IPS-15b (cell line): ENCODE measurements around the gene RGS14.

Experiments
- H3K27me3 ChIP-seq: one replicate; pipeline ENCODE4 v1.6.1; 2013; ENCODE audit warnings: low read length; ENCODE audit not compliant: control insufficient read depth, insufficient read depth
- H3K36me3 ChIP-seq: one replicate; pipeline ENCODE4 v1.6.1; 2013; ENCODE audit warnings: low read length; ENCODE audit not compliant: control insufficient read depth, insufficient read depth
- H3K4me1 ChIP-seq: one replicate; pipeline ENCODE4 v1.6.1; 2013; ENCODE audit warnings: mild to moderate bottlenecking, low read length; ENCODE audit not compliant: control insufficient read depth, insufficient read depth
- H3K4me3 ChIP-seq: one replicate; pipeline ENCODE4 v1.5.1; 2013; ENCODE audit warnings: low read depth, low read length
- H3K9ac ChIP-seq: one replicate; pipeline ENCODE4 v1.6.1; 2013; ENCODE audit warnings: low read depth, mild to moderate bottlenecking, low read length
- H3K9me3 ChIP-seq: one replicate; pipeline ENCODE4 v1.6.1; 2013; ENCODE audit warnings: mild to moderate bottlenecking, low read length; ENCODE audit not compliant: control insufficient read depth, insufficient read depth

Gene RGS14

DNA sequence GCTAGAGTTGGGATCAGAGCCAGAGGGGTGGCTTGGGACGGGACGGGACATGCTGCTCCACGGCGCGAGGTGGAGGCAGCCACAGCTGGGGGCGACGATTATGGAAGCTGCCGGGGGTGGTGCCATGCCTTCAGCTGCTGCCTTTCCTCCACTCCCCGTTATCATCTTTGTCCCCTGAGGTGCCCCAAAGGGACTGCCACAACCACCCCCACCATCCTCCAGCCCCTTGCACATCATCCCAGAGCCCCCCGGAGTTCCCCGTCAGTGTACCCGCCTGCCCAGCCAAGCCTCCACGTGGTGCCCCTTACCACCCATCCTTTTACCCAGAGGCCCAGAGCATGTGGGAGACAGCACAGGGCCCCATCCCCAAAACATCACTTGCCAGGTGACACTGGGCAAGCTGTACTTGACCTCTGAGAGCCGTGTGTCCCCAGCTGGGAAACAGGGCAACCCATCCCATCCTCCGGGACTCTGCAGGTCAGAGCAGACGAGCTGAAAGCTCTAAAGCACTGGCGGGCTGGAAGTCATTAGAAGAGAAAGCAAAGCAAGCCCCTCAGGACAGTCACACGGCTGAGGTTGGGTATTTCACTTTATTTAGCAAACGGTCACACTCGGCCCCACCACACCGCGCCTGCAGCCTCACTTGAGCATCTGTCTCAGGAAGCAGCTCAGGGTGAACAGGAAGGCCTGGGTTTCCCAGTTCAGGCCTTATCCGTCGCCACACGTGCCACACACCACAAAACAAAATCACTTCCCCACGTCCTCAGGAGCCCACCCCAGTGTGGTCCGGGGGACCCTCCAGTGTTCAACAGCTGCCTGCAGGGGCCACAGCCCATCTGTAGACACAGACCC, 26.5 kb upstream of the RGS14 start:
- Histone ChIP-seq H3K27me3 (no peaks in the 10 kb centered on the region), H3K9me3 (no peaks in the 10 kb centered on the region), H3K9ac (no peak overlapping the region), H3K36me3 (peaks cover 46% of the 10 kb centered on the region), H3K4me3 (no peak overlapping the region), H3K4me1 (no peaks in the 10 kb centered on the region)

DNA sequence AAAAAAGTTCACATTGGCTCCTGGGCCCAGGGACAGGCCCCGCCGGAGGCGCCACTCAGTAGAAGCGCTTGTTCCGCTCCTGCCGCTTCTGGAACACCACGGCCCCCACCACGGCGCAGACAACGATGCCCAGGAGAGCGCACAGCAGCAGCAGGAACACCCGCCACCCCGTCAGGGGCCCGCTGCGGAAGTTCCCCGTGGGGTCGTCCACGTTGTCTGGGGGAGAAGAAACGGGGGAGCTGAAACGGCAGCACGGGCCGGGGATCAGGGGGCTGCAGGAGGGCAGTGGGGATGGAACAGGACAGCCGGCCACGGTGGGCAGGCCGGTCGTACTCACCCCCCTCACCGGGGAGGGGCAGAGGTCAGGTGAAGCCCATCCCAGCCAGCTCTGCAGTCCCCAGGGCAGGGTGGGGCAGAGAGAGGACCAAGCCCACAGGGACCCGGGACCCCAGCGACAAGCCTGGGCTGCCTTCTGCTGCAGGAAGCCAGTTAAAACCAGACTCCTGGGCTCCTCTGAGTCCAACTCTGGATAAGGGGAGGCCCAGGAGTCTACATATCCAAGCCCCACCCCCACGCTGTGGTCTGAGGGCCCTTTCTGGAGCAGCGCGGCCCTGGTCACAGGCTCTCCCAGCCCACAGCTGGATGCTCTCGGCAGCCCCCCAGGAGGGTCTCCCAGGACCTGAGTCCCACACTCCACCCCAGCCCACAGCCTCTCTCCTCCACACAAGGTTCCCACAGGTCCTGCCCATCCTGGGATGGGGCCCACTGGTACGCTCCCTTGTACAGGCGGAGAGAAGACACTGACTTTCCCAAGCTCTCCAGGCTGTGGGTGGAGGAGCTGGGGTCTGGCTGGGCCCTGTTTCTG, 25.5 kb upstream of the RGS14 start:
- no peaks in the 10 kb centered on the region for H3K9me3 ChIP-seq
- H3K36me3 ChIP-seq: peaks cover 56% of the 10 kb centered on the region
- no peak overlapping the region for H3K9ac ChIP-seq
- no peaks in the 10 kb centered on the region for H3K27me3 ChIP-seq
- no peak overlapping the region for H3K4me3 ChIP-seq
- H3K4me1 ChIP-seq: no peaks in the 10 kb centered on the region

DNA sequence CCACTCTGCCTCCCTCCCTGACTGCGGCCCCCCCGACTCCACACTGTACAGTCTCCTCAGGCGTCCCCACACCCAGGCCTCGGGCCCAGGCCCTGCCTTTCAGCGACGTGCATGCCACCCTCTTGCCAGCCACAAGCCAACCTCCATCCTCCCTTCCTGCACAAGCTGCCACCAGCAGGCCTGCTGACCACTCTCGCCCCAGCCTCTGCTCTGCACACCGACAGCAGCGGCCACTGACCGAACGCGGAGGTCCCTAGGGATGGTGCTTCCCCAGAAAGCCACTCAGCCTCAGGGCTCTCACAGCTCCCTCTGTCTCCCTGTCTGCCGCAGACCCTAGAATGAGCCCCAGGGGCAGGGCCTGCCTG, 24.8 kb upstream of the RGS14 start:
- Histone ChIP-seq H3K27me3 (no peaks in the 10 kb centered on the region), H3K4me1 (no peaks in the 10 kb centered on the region), H3K4me3 (no peak overlapping the region), H3K9ac (no peak overlapping the region), H3K36me3 (peaks cover 57% of the 10 kb centered on the region), H3K9me3 (no peaks in the 10 kb centered on the region)

DNA sequence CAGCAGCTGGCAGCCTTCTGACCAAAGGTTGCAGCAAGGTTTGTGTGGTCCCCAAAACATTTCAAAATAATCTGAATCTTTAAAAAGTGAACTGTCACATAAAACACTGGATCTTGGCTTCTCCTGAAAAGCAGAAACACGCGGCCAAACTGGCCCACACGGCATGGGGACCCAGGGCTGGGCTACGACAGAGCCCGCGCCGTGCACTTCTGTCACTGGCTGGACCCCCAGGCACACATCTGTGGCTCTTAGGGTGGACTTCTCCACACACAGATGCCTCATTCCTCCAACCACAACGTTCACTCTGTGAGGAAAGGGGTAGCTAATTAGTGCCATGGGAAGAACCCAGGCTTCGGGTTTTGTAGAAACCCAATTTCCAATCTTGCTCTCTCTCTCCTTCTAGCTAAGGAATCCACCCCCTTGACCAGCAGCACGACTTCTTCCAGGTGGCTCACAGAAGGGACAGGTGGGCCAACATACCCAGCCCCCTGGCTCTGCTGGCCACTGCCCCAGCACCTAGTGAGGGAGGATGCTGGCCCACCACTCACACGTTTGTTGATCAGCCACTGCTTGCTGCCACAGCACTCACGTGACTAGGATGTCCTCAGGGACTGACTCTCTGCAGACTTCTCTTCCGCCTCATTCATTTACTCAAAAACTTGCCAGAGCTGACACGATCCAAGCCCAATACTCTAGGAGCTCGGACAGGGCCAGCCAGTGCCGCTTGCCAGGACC, 24.1 kb upstream of the RGS14 start:
- Histone ChIP-seq H3K36me3 (peaks cover 57% of the 10 kb centered on the region), H3K27me3 (no peaks in the 10 kb centered on the region), H3K9me3 (no peaks in the 10 kb centered on the region), H3K4me1 (no peaks in the 10 kb centered on the region), H3K9ac (no peak overlapping the region), H3K4me3 (no peak overlapping the region)

DNA sequence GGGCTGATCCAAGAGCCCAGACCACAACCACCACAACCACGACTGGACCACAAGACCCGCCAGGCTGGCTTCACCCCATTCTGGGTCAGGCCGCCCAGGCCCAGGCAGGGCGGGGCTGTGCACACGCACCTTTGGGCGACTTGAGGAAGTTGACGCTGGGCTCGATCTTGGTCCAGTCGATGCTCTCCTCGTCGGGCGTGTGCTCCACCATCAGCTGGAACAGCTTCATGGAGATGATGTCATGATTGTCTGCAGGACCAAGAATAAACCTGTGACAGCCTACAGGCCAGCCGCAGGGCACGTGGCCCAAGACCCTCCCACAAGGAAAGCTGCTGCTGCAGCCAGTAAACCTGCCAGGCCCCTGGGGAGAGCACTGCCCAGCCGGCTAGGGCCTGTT, 23.6 kb upstream of the RGS14 start:
- Histone ChIP-seq H3K4me3 (no peak overlapping the region), H3K4me1 (no peaks in the 10 kb centered on the region), H3K9me3 (no peaks in the 10 kb centered on the region), H3K27me3 (no peaks in the 10 kb centered on the region), H3K9ac (no peak overlapping the region), H3K36me3 (peaks cover 57% of the 10 kb centered on the region)

DNA sequence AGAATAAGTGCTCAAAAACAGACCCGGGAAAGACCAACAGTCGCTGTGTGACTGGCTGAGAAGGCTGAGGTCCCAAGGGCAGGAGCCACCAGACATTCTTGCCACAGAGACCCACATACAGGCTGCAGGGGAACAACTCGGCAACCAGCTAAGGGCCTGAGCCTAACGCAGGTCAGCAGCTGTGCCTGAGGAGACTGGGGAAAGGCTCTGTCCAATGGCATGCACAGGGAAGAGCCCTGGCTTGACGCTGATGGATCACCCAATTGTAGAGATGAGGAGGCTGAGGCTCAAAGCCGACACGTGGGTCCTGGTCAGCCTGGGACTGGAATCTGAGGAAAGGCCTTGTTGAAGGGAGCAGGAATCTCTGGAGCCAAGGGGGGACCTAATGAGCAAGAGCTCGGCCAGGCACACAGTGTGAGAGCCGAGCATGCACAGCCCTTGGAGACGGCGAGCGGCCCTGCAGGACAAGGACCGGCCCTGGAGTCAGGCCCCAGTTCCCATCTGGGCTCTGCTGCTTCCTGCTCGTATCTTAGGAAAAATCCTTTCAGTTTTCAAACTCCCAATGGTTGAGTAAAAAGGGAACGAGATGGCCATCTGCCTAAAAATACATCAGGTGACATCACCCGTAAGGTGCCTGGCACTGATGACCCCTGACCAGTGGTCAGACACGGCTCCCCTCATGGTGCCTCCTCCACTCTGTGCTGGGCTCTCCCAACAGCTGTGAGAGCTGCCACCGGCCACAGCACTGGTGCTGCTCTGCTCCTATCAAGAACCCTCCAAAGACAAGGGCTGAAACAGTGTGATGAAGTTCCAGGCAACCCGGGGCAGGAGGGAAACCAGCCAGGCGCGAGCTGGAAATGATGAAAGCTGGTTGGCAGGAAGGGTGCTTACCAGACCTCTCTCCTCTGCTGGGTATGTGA, 22.7 kb upstream of the RGS14 start:
- no peaks in the 10 kb centered on the region for H3K27me3 ChIP-seq
- H3K4me1 ChIP-seq: no peaks in the 10 kb centered on the region
- no peaks in the 10 kb centered on the region for H3K9me3 ChIP-seq
- no peak overlapping the region for H3K4me3 ChIP-seq
- peaks cover 57% of the 10 kb centered on the region for H3K36me3 ChIP-seq
- H3K9ac ChIP-seq: no peak overlapping the region

DNA sequence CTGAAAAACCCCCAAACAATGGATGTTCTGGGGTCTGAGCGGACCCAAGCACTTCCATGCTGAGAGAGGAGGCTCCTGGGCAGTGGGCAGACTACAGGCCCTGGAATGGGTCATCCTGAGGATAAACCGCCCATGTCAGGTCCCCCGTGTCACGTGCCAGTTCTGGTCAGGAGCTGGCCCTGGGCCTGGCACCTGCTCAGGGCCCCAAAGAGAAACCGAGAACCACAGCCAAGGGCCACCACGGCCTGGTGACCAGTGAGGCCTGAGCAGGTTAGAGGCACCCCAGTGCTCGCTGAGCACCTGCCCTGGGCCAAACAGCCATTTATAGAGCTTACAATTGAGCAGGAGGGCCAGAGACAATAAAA, 22.0 kb upstream of the RGS14 start:
- no peak overlapping the region for H3K4me3 ChIP-seq
- H3K9me3 ChIP-seq: no peaks in the 10 kb centered on the region
- no peak overlapping the region for H3K9ac ChIP-seq
- no peaks in the 10 kb centered on the region for H3K27me3 ChIP-seq
- no peaks in the 10 kb centered on the region for H3K4me1 ChIP-seq
- peaks cover 57% of the 10 kb centered on the region for H3K36me3 ChIP-seq

DNA sequence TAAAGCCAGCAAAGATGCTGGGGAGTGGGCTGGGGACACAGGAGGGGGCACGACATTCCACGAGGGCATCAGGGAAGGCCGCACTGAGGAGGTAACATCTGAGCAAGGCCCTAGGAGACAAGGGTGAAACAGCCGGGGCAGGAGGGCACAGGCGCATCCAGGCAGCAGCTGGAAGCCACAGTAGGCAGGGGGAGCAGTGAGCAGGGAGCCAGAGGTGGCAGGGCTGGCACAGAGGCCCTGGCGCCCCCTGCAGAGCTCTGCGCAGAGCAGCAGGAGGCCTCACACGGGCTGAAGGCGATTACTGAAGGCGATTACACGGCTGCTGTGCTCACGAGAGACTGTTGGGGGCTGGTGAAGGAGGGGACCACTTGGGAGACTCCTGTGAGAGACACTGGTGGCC, 21.6 kb upstream of the RGS14 start:
- H3K9me3 ChIP-seq: no peaks in the 10 kb centered on the region
- H3K4me3 ChIP-seq: no peak overlapping the region
- no peaks in the 10 kb centered on the region for H3K27me3 ChIP-seq
- H3K36me3 ChIP-seq: peaks cover 56% of the 10 kb centered on the region
- no peaks in the 10 kb centered on the region for H3K4me1 ChIP-seq
- H3K9ac ChIP-seq: no peak overlapping the region

DNA sequence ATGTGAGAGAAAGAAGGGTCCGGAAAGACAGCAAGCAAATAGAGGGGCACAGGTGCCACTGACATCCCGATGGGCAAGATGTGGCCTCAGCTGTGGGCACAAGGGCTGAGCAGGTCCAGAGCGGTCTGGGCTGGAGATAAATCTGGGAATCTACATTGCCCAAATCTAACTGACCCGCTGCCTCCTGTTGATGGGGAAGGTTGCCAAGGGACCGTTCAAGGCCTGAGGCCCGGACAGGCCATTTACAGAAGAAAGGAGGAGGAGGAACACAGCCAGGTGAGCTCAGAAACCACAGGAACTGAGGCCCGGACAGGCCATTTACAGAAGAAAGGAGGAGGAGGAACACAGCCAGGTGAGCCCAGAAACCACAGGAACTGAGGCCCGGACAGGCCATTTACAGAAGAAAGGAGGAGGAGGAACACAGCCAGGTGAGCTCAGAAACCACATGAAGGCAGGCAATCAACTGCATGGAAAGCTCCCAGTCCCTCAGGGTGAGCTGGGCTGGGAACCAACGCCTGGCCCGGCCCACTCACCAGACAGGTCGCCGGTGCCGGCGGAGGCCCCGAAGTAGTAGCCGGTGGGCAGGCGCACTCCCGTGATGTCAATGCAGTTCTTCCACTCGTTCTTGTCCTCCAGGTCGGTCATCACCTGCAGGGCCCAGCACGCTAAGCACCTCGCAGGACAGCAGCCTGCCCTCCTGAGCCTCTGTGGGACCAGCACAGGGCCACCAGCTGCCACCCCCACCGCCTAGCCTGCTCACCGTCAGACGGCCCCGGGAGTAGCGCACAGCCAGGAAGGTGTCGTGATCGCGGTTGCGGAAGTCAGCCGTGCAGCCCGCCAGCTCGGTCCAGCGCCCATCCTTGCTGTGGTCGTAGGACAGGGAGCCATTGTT, 20.9 kb upstream of the RGS14 start:
- Histone ChIP-seq H3K36me3 (peaks cover 49% of the 10 kb centered on the region), H3K4me1 (no peaks in the 10 kb centered on the region), H3K9ac (no peak overlapping the region), H3K4me3 (no peak overlapping the region), H3K9me3 (no peaks in the 10 kb centered on the region), H3K27me3 (no peaks in the 10 kb centered on the region)

DNA sequence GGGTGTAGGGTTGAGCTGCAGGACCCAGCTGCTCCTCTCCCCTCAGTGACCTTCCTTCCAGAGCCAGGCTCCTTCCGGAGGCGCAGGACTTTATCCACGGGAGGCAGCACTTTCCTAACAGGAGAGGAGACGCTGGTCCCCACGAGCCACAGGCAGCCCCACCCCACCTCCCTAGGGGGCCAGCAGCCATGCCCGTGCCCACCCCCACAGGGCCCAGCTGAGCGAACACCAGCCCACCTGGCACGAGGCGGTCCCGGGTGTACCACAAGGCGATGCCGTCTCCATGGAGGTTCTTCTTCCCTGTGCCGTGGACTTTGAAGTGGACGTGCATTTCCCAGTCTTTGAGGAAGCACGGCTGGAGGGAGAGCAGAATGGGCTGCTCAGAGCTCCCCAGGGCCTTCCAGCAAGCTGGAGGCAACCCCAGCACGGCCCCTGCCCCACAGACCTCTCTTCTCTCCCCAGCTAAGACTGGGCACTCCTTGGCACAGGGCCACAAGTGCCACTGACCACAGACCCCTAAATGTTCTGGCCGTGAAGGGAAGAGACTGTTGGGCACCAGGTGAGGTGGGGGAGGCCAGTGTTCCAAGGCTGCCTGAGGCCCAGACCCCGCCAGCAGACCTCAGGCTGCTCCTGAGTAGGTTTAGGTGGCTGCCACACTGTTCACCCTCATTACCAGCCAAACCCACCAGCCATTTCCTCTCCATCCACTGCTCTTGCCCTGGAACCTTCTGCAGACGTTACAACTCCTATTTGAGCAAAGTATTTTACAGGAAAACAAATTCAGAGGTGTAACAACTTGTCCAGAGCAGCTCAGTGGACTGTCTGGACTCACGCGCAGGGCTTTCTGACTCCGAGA, 19.2 kb upstream of the RGS14 start:
- Histone ChIP-seq H3K4me1 (no peaks in the 10 kb centered on the region), H3K9me3 (no peaks in the 10 kb centered on the region), H3K27me3 (no peaks in the 10 kb centered on the region), H3K36me3 (peaks cover 37% of the 10 kb centered on the region), H3K4me3 (no peak overlapping the region), H3K9ac (no peak overlapping the region)
